ENCODE measurements around the gene ANO8. TPM values are rescaled to one million over a fixed set of nuclear protein-coding genes. Genes with fewer than 3 reads are reported as not detected.
A peak's percentile ranks its signal among the peaks of the same experiment; 100 is the strongest.

ANO8 gene
- total and polyA plus RNA-seq, 12 donors = 3.3 to 14.6 (median 8.0) TPM

DNA sequence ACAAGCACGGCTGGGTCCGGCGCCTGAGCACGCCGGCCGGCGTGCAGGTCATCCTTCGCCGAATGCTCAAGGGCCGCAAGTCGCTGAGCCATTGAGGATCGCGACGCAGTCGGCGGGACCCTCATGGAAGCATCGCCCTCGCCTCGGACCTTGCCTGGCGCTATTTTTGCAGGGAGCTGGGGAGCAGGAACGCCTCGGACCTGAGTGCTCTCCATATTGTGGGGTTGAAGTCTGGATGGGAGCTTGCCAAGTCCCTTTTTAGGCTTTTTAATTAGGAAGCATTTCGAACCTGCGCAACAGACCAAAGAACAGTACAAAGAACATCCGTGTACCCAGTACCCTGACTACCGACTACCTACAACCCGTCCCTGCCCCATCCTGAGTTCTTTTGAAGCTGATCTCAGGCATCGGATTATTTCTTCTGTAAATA lies 28.4 kb downstream of the ANO8 start:
- ATAC-seq (no peak), DNase-seq (no peak)
- no peaks in the 10 kb centered on the region for H3K9me3 ChIP-seq
- peak overlapping the region; percentile 63 to 88 (median 75) for H3K4me3 ChIP-seq
- intact Hi-C loops (cut with DNase I) = loop anchor here in 1 of 10 donors (5.0 kb wide), 1 partner anchor 161 kb away; no protein-coding TSS in a partner anchor
- TF ChIP-seq, protein P1, sequence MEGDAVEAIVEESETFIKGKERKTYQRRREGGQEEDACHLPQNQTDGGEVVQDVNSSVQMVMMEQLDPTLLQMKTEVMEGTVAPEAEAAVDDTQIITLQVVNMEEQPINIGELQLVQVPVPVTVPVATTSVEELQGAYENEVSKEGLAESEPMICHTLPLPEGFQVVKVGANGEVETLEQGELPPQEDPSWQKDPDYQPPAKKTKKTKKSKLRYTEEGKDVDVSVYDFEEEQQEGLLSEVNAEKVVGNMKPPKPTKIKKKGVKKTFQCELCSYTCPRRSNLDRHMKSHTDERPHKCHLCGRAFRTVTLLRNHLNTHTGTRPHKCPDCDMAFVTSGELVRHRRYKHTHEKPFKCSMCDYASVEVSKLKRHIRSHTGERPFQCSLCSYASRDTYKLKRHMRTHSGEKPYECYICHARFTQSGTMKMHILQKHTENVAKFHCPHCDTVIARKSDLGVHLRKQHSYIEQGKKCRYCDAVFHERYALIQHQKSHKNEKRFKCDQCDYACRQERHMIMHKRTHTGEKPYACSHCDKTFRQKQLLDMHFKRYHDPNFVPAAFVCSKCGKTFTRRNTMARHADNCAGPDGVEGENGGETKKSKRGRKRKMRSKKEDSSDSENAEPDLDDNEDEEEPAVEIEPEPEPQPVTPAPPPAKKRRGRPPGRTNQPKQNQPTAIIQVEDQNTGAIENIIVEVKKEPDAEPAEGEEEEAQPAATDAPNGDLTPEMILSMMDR (IDR thresholded peaks at IDR 0.05) = no peak
- H3K27ac ChIP-seq = peak overlapping the region; percentile 83 to 98 (median 93)
- peaks cover 0 to 2% (median 0%) of the 10 kb centered on the region in 9 donors for H3K36me3 ChIP-seq
- WGBS, 2 donors = 7 to 10% methylated on average over 28 of the region's 28 CpGs
- H3K4me1 ChIP-seq = peaks cover 12 to 71% (median 67%) of the 10 kb centered on the region in 9 donors
- no peaks in the 10 kb centered on the region for H3K27me3 ChIP-seq

DNA sequence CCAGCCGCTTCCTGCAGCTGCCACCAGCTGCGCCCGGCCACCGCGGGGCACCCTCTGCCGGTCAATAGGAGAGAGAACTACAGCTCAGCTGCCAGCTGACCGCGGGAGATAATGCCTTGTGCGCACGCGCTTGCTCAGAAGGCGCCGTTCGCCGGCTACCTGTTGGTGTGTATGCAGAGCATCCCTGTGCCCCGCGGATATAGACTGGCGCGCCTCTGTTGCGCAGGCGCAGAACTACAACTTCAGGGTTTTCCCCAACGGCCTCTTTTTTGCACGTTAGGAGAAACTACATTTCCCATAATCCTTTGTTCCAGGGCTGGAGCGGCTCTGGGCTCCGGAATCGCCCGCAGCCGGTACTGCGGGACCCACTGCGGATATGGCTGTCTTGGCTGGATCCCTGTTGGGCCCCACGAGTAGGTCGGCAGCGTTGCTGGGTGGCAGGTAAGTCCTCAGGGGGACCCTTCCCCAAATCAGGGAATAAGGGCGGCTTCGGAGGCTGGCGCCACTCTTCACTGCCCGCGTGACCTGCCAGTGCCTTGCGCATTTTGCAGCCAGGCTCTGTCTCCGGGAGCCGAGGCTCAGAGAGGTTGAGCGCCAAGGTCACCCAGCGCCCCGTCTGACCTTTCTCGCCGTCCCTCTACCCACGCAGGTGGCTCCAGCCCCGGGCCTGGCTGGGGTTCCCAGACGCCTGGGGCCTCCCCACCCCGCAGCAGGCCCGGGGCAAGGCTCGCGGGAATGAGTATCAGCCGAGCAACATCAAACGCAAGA lies 29.0 kb downstream of the ANO8 start, which contains the start of gene MRPL34:
Gene MRPL34 (plus strand): TSS at position 356 of the 768 bp plus-strand sequence. CDS start 21 bp downstream, at position 377.
- intact Hi-C loops (cut with DNase I) = loop anchor here in 2 of 10 donors (2.0 to 5.0 kb wide), 2 partner anchors 31 to 162 kb away; partner anchors contain the start of gene GTPBP3 (in 1 of the 2)
- TF ChIP-seq, protein P1 (IDR thresholded peaks at IDR 0.05) = peak; percentile 48 to 87 (median 70)
- Histone ChIP-seq H3K36me3 (peaks cover 0 to 5% (median 0%) of the 10 kb centered on the region in 9 donors), H3K27me3 (no peaks in the 10 kb centered on the region), H3K4me3 (peak within 1 kb of the TSS; percentile 63 to 88 (median 75)), H3K4me1 (peaks cover 12 to 65% (median 61%) of the 10 kb centered on the region in 9 donors), H3K9me3 (no peaks in the 10 kb centered on the region), H3K27ac (peak within 1 kb of the TSS; percentile 83 to 98 (median 93))
- ATAC-seq = peak; percentile 50 to 83 (median 70)
- peak; percentile 93 for DNase-seq
- WGBS, 2 donors = 0% methylated on average over 55 of the region's 55 CpGs

DNA sequence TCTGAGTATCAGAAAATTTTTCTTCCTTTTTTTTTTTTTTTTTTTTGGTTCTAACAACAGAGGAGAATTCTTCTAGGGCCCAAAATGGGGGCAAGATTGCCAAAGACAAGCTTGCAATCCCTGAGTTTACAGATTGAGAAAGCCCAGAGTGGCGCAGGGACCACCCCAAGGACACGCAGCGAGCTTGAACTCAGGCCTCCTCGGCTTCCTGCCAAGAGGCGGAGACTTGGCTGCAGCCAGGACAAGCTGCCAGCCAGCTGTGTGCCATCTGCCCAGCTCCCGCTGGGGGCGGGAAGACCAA lies 29.5 kb downstream of the ANO8 start:
- H3K36me3 ChIP-seq = peaks cover 0 to 7% (median 0%) of the 10 kb centered on the region in 9 donors
- peak overlapping the region in 9 of 10 donors; percentile 89 to 98 (median 93) for H3K27ac ChIP-seq
- H3K4me1 ChIP-seq = peaks cover 7 to 60% (median 56%) of the 10 kb centered on the region in 9 donors
- no peaks in the 10 kb centered on the region for H3K9me3 ChIP-seq
- intact Hi-C loops (cut with DNase I) = loop anchor here in 2 of 10 donors (2.0 to 5.0 kb wide), 2 partner anchors 32 to 162 kb away; partner anchors contain the start of gene GTPBP3 (in 1 of the 2)
- H3K27me3 ChIP-seq = no peaks in the 10 kb centered on the region
- no peak for DNase-seq
- WGBS, 2 donors = 3 to 7% methylated on average over 7 of the region's 7 CpGs
- H3K4me3 ChIP-seq = peak overlapping the region in 9 of 10 donors; percentile 63 to 88 (median 74)
- no peak for ATAC-seq
- TF ChIP-seq, protein P1 (IDR thresholded peaks at IDR 0.05) = no peak

DNA sequence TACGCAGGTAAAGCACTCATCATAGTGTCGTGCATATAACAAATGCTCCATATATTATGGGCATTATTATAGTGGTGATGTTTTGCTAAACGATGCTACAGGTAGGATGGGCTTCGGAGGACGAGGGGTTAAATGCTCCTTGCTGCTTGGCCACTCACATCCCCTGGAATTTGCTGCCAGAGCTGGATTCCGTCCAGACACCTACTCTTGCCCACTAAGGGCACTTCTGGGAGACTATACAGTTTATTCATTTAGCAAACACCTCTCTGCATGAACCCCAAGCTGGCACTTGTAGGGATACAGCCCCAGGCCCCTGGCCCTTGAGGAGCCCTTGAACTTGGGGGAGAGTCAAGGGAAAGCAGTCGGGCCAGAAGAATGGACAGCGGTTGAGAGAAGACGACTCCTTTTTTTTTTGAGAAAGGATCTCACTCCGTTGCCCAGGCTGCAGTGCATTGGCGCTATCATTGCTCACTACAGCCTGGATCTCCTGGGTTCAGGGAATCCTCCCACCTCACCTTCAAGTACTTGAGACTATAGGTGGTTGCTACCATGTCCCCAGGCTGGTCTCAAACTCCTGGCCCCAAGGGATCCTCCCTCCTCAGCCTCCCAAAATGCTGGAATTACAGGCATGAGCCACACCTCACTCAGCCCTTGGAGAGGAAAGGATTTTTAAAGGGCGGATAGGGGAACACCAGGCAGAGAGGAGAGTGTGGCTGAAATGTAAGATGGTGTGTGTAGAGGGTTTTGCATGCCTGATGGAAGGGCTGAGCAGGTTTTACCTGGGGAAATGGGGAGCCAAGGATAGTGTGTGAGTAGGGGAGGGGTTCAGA lies 30.1 kb downstream of the ANO8 start:
- TF ChIP-seq, protein P1 (IDR thresholded peaks at IDR 0.05) = no peak
- WGBS, 2 donors = 52 to 61% methylated on average over 12 of the region's 12 CpGs
- H3K36me3 ChIP-seq = peaks cover 0 to 7% (median 0%) of the 10 kb centered on the region in 9 donors
- H3K27ac ChIP-seq = peak overlapping the region in 9 of 10 donors; percentile 89 to 98 (median 93)
- H3K4me3 ChIP-seq = peak overlapping the region in 3 of 10 donors; percentile 68 to 88 (median 74)
- DNase-seq (no peak), ATAC-seq (no peak)
- H3K27me3 ChIP-seq = no peaks in the 10 kb centered on the region
- intact Hi-C loops (cut with DNase I) = loop anchor here in 2 of 10 donors (2.0 to 5.0 kb wide), 2 partner anchors 32 to 163 kb away; partner anchors contain the start of gene GTPBP3 (in 1 of the 2)
- no peaks in the 10 kb centered on the region for H3K9me3 ChIP-seq
- H3K4me1 ChIP-seq = peaks cover 7 to 55% (median 51%) of the 10 kb centered on the region in 9 donors
